C4-2B (cell line): ENCODE data around the gene SMAD4.

Experiments
- H3K27ac ChIP-seq: fragments of 450-650 bp; 2 replicates; pipeline ENCODE4 v1.5.1; 2017
- CTCF ChIP-seq: fragments of 450-650 bp; conservative IDR thresholded peaks from 2 replicates; pipeline ENCODE4 v1.5.1; 2017; ENCODE audit warnings: mild to moderate bottlenecking
- ZFX ChIP-seq: fragments of 450-650 bp; IDR thresholded peaks from 2 replicates; pipeline ENCODE4 v1.6.1; 2017

Gene SMAD4

GRCh38 chr18:51021226-51021965, 8.6 kb upstream of the SMAD4 start:
- H3K27ac ChIP-seq = no peak overlapping the region
- TF ChIP-seq ZFX (no peak), CTCF (no peak)

- no peak for TF ChIP-seq ZFX
- no peak for TF ChIP-seq CTCF
These were observed 4.5 kb upstream of the SMAD4 start for GRCh38 chr18:51025512-51025911.

GRCh38 chr18:51028201-51028805, 1.7 kb upstream of the SMAD4 start:
- H3K27ac ChIP-seq = no peak overlapping the region
- TF ChIP-seq CTCF (no peak; the same call in 1 of the 2 replicates), ZFX (no peak)

More at GRCh38 chr18:51025512-51025911, 4.5 kb upstream of the SMAD4 start:
- H3K27ac ChIP-seq = no peak overlapping the region

- H3K27ac ChIP-seq = peak overlapping the region; percentile 95
- no peak for TF ChIP-seq CTCF
- no peak for TF ChIP-seq ZFX
These were observed 677 bp upstream of the SMAD4 start for GRCh38 chr18:51029378-51029693.

GRCh38 chr18:51030537-51031258, 685 bp downstream of the SMAD4 start:
- H3K27ac ChIP-seq = peak overlapping the region; percentile 95
- TF ChIP-seq CTCF (no peak), ZFX (peak; percentile 37)

- TF ChIP-seq ZFX = no peak
- no peak for TF ChIP-seq CTCF
- H3K27ac ChIP-seq = no peak overlapping the region
These were observed 2.2 kb downstream of the SMAD4 start for GRCh38 chr18:51032193-51032592.

- H3K27ac ChIP-seq = no peak overlapping the region
- TF ChIP-seq CTCF = no peak
- no peak for TF ChIP-seq ZFX
These were observed 7.2 kb downstream of the SMAD4 start for GRCh38 chr18:51037230-51037629.
